H1 (cell line): ENCODE measurements around the gene WDR7. TPM values are rescaled to one million over a fixed set of nuclear protein-coding genes. Genes with fewer than 3 reads are reported as not detected.

Experiments
- CTCF ChIA-PET: fragments of 300-600 bp; sonication (Branson Sonifier 250); formaldehyde crosslinking; loops from one replicate; lab custom pipeline; 2021; ENCODE audit not compliant: partially characterized antibody; lab: Charles Lee
- POLR2A ChIA-PET: fragments of 300-600 bp; sonication (Branson Sonifier 250); formaldehyde crosslinking; loops from one replicate; lab custom pipeline; 2021; ENCODE audit warnings: inconsistent platforms; ENCODE audit not compliant: partially characterized antibody; lab: Charles Lee
- DNase-seq, 2 experiments: peaks; one replicate each; pipeline versions ENCODE4 v3.0.0 to v3.0.0-alpha.2; 2010 to 2022; ENCODE audit warnings: low spot score in 2 of 2, low read depth in 1 of 2, mixed read lengths in 1 of 2
- FAIRE-seq: peaks from 2 replicates; lab custom pipeline; 2011; peaks lifted over from hg19 to GRCh38; lab: Jason Lieb, UNC
- H2AFZ ChIP-seq: 2 replicates; pipeline ENCODE4 v1.8.1; 2012; ENCODE audit warnings: low read length, inconsistent platforms
- H2AK5ac ChIP-seq: 2 replicates; pipeline ENCODE4 v1.6.1; 2013; ENCODE audit warnings: low read depth, low read length
- H2BK120ac ChIP-seq: replicated peaks from 2 replicates; pipeline ENCODE3; 2013; ENCODE audit warnings: low read depth, low read length, inconsistent platforms
- H2BK12ac ChIP-seq: 2 replicates; pipeline ENCODE4 v1.6.1; 2013; ENCODE audit warnings: low read depth, low read length
- H2BK15ac ChIP-seq: 2 replicates; pipeline ENCODE4 v1.6.1; 2013; ENCODE audit warnings: low read length
- H2BK20ac ChIP-seq: 2 replicates; pipeline ENCODE4 v1.6.1; 2013; ENCODE audit warnings: low read length
- H2BK5ac ChIP-seq: 2 replicates; pipeline ENCODE4 v1.6.1; 2013; ENCODE audit warnings: low read depth, low read length
- H3K14ac ChIP-seq: 2 replicates; pipeline ENCODE4 v1.6.1; 2013; ENCODE audit warnings: inconsistent platforms; ENCODE audit not compliant: insufficient read length
- H3K18ac ChIP-seq: 2 replicates; pipeline ENCODE4 v1.6.1; 2013; ENCODE audit warnings: low read length; ENCODE audit errors: extremely low read depth
- H3K23ac ChIP-seq: 2 replicates; pipeline ENCODE4 v1.6.1; 2013; ENCODE audit warnings: inconsistent platforms; ENCODE audit not compliant: insufficient read length
- H3K23me2 ChIP-seq: 2 replicates; pipeline ENCODE4 v1.6.1; 2013; ENCODE audit warnings: low read depth, low read length
- H3K27ac ChIP-seq: 2 replicates; pipeline ENCODE4 v1.6.1; 2011; ENCODE audit warnings: low read depth, low read length, inconsistent platforms
- H3K27me3 ChIP-seq, 4 experiments: replicated peaks in 1 of 4; 1 replicate in 1 of 4; 2 replicates in 3 of 4; pipeline versions ENCODE4 v1.6.1 to v1.8.1; 2011 to 2013; ENCODE audit warnings: low read length in 3 of 4, mild to moderate bottlenecking in 3 of 4, inconsistent platforms in 2 of 4, mixed read lengths in 2 of 4, moderate library complexity in 1 of 4; ENCODE audit not compliant: control insufficient read depth in 3 of 4, insufficient read depth in 3 of 4; ENCODE audit errors: extremely low read depth in 1 of 4
- H3K36me3 ChIP-seq, 4 experiments: 2 replicates each; pipeline versions ENCODE4 v1.6.1 to v1.8.1; 2011 to 2013; ENCODE audit warnings: mild to moderate bottlenecking in 4 of 4, low read length in 3 of 4, moderate library complexity in 2 of 4, control low read depth in 1 of 4, inconsistent platforms in 1 of 4; ENCODE audit not compliant: insufficient read depth in 4 of 4, control insufficient read depth in 2 of 4
- H3K4ac ChIP-seq: replicated peaks from 2 replicates; pipeline ENCODE3; 2013; ENCODE audit warnings: low read length, low read depth, mixed read lengths, inconsistent platforms; ENCODE audit not compliant: insufficient read length
- H3K4me1 ChIP-seq, 4 experiments: replicated peaks in 1 of 4; 1 replicate in 1 of 4; 2 replicates in 3 of 4; pipeline versions ENCODE4 v1.6.1 to v1.8.1; 2011 to 2013; ENCODE audit warnings: low read length in 3 of 4, inconsistent platforms in 2 of 4, mixed read lengths in 1 of 4; ENCODE audit not compliant: insufficient read depth in 4 of 4, control insufficient read depth in 3 of 4
- H3K4me2 ChIP-seq, 2 experiments: 2 replicates each; pipeline versions ENCODE4 v1.6.1 to v1.8.1; 2011 to 2013; ENCODE audit warnings: low read depth in 2 of 2, low read length in 2 of 2, control low read depth in 1 of 2, inconsistent platforms in 1 of 2, mild to moderate bottlenecking in 1 of 2; ENCODE audit not compliant: insufficient read depth in 1 of 2
- H3K4me3 ChIP-seq, 4 experiments: fragments of 200-600, 300-600 bp in 1 of 4; sonication (generic), shearing (Covaris generic), sonication (Bioruptor Twin) in 1 of 4; 2 replicates each; pipeline versions ENCODE4 v1.5.1 to v1.8.1; 2011 to 2016; ENCODE audit warnings: low read length in 4 of 4, low read depth in 3 of 4, control low read depth in 2 of 4, inconsistent platforms in 2 of 4, mild to moderate bottlenecking in 2 of 4, mixed read lengths in 1 of 4, moderate library complexity in 1 of 4; ENCODE audit not compliant: insufficient read depth in 2 of 4; ENCODE audit errors: extremely low read depth in 1 of 4
- H3K56ac ChIP-seq: replicated peaks from 2 replicates; pipeline ENCODE3; 2013; ENCODE audit warnings: low read depth, mild to moderate bottlenecking, mixed read lengths, low read length, inconsistent platforms; ENCODE audit not compliant: insufficient read length
- H3K79me1 ChIP-seq: 2 replicates; pipeline ENCODE4 v1.6.1; 2013; ENCODE audit warnings: low read depth, low read length, control low read depth
- H3K79me2 ChIP-seq, 2 experiments: 2 replicates each; pipeline versions ENCODE4 v1.6.1 to v1.8.1; 2012 to 2013; ENCODE audit warnings: low read length in 2 of 2, mild to moderate bottlenecking in 2 of 2, inconsistent platforms in 1 of 2; ENCODE audit not compliant: insufficient read depth in 2 of 2, control insufficient read depth in 1 of 2
- H3K9ac ChIP-seq, 4 experiments: replicated peaks in 1 of 4; 1 replicate in 1 of 4; 2 replicates in 3 of 4; pipeline versions ENCODE4 v1.6.1 to v1.8.1; 2011 to 2013; ENCODE audit warnings: low read depth in 3 of 4, low read length in 3 of 4, control low read depth in 2 of 4, mild to moderate bottlenecking in 2 of 4, moderate library complexity in 2 of 4, inconsistent platforms in 1 of 4; ENCODE audit errors: extremely low read depth in 1 of 4
- H3K9me3 ChIP-seq, 2 experiments: 2 replicates each; pipeline versions ENCODE4 v1.6.1 to v1.8.1; 2012 to 2013; ENCODE audit warnings: mild to moderate bottlenecking in 2 of 2, moderate library complexity in 2 of 2, control low read depth in 1 of 2, inconsistent platforms in 1 of 2, low read depth in 1 of 2, low read length in 1 of 2, mixed read lengths in 1 of 2; ENCODE audit not compliant: insufficient read depth in 2 of 2
- H4K20me1 ChIP-seq, 2 experiments: replicated peaks in 1 of 2; 2 replicates each; pipeline versions ENCODE3 to v1.8.1; 2011 to 2013; ENCODE audit warnings: inconsistent platforms in 2 of 2, low read length in 2 of 2, mild to moderate bottlenecking in 1 of 2; ENCODE audit not compliant: insufficient read depth in 2 of 2, control insufficient read depth in 1 of 2
- H4K5ac ChIP-seq: 2 replicates; pipeline ENCODE4 v1.6.1; 2013; ENCODE audit warnings: low read length, low read depth, mixed read lengths, inconsistent platforms; ENCODE audit not compliant: insufficient read length
- H4K8ac ChIP-seq: 2 replicates; pipeline ENCODE4 v1.8.0; 2013; ENCODE audit warnings: mild to moderate bottlenecking, moderate library complexity, low read length, inconsistent platforms; ENCODE audit not compliant: insufficient read depth; ENCODE audit errors: extremely low read depth
- H4K91ac ChIP-seq: replicated peaks from 2 replicates; pipeline ENCODE3; 2013; ENCODE audit warnings: low read length, mixed read lengths, inconsistent platforms; ENCODE audit not compliant: insufficient read length
- CBX5 ChIP-seq: fragments of 300-800, 300-1000 bp; sonication (generic); IDR thresholded peaks from 2 replicates; pipeline ENCODE4 v1.7.1; 2016; ENCODE audit warnings: antibody characterized with exemption, low read length, low read depth
- CBX8 ChIP-seq: fragments of 300-800, 300-1000 bp; sonication (generic); IDR thresholded peaks from 2 replicates; pipeline ENCODE4 v1.7.1; 2016; ENCODE audit warnings: low read depth, low read length, borderline replicate concordance
- CHD1 ChIP-seq: IDR thresholded peaks from 2 replicates; pipeline ENCODE4 v1.6.1; 2012; ENCODE audit warnings: low read depth, low read length, improper control_type of control experiment
- EP300 ChIP-seq, 2 experiments: IDR thresholded peaks; 1 replicate in 1 of 2; 2 replicates in 1 of 2; pipeline ENCODE4 v1.6.1; 2011 to 2012; ENCODE audit warnings: low read depth in 2 of 2, low read length in 2 of 2, mild to moderate bottlenecking in 2 of 2, borderline replicate concordance in 1 of 2, inconsistent platforms in 1 of 2, moderate library complexity in 1 of 2
- JUND ChIP-seq: IDR thresholded peaks from 2 replicates; pipeline ENCODE4 v1.6.1; 2011; ENCODE audit warnings: mild to moderate bottlenecking, improper control_type of control experiment, low read length
- KDM1A ChIP-seq: fragments of 200-600, 300-600 bp; sonication (generic); IDR thresholded peaks from 2 replicates; pipeline ENCODE4 v1.7.1; 2016; ENCODE audit warnings: mild to moderate bottlenecking, low read length, borderline replicate concordance
- SUZ12 ChIP-seq: fragments of 200-600 bp; sonication (generic); IDR thresholded peaks from 2 replicates; pipeline ENCODE4 v1.6.1; 2012; ENCODE audit warnings: mild to moderate bottlenecking, inconsistent platforms, low read length, moderate library complexity, mixed read lengths
- WGBS, 2 experiments: shearing (Covaris generic) in 1 of 2; methylation state at CpG; one replicate each; pipeline versions ENCODE4 v1.1.6 to v1.1.7; 2013 to 2015; ENCODE audit warnings: low lambda C conversion rate in 2 of 2, mixed read lengths in 2 of 2, inconsistent platforms in 1 of 2, low coverage in 1 of 2, missing lambda C conversion rate in 1 of 2; ENCODE audit not compliant: insufficient replicate concordance in 2 of 2, insufficient coverage in 1 of 2, insufficient read length in 1 of 2; ENCODE audit errors: extremely low coverage in 1 of 2, missing lambda C conversion rate in 1 of 2; 5-methylcytosine and 5-hydroxymethylcytosine counted together
- polyA plus RNA-seq, 7 experiments: library from polyadenylated mRNA; depleted of rRNA in 3 of 7; stranded (reverse) in 5 of 7; unstranded in 2 of 7; fragments of >200 nt in 5 of 7; fragments of 200-250 nt in 2 of 7; gene quantifications; 1 replicate in 5 of 7; 2 replicates in 1 of 7; 4 replicates in 1 of 7; pipeline versions ENCODE4 v1.2.1 to v1.2.3, GENCODE V29; 2011 to 2013; ENCODE audit warnings: missing spikeins in 2 of 7, mixed read lengths in 2 of 7
- total RNA-seq: library from RNA; stranded (reverse); fragmentation: NEBNext Ultra II Directional; extraction: Animal tissue kit (Norgen Biotek cat#: 25700); gene quantifications from 2 replicates; pipeline ENCODE4 v1.2.1, GENCODE V29; 2021
- TF ChIP-seq, protein P1 (sequence below), 3 experiments: IDR thresholded peaks; 1 replicate in 2 of 3; 2 replicates in 1 of 3; pipeline versions ENCODE4 v1.5.1 to v1.6.1; 2011; ENCODE audit warnings: low read length in 3 of 3, mild to moderate bottlenecking in 3 of 3, inconsistent platforms in 2 of 3, low read depth in 1 of 3, moderate library complexity in 1 of 3; ENCODE audit not compliant: insufficient read depth in 1 of 3; ENCODE audit errors: control extremely low read depth in 1 of 3
- TF ChIP-seq, protein P2 (sequence below): IDR thresholded peaks from 2 replicates; pipeline ENCODE4 v1.6.1; 2012; ENCODE audit warnings: low read length, inconsistent platforms

Gene WDR7
- total and polyA plus RNA-seq, 2 of the 8 experiments (the other 6 are each of a cell fraction or from before 2014, with no cell fraction given) = 5.5 to 15.2 TPM

DNA sequence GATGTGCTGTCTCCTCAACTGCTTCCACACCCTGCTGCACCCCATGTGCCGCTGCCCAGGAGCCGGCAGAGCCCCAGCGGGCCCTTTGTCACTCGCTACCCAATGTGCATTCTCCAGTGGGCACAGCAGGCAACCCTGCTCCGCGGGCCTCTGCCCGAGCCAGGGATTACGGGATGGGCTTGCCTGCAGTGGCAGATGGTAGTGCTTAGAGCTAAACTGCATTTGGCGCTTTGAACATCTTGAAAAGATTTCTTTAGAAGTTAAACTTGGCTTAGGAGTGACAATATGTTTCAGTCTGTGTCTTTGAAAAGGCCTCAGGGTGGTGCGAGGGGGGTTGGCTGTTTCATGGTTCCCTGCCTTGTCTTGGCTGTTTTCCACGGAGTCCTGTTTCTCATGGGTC is 411.7 kb downstream of the WDR7 start:
- Histone ChIP-seq H2AK5ac (no peak overlapping the region), H3K9ac (no peak overlapping the region), H3K56ac (no peak overlapping the region), H2BK120ac (no peak overlapping the region), H2AFZ (no peak overlapping the region), H3K79me2 (no peaks in the 10 kb centered on the region), H3K27ac (no peak overlapping the region), H4K8ac (no peak overlapping the region), H3K4ac (no peak overlapping the region), H2BK12ac (no peak overlapping the region), H3K4me2 (no peak overlapping the region), H3K14ac (no peak overlapping the region), H3K9me3 (no peaks in the 10 kb centered on the region), H3K4me3 (no peak overlapping the region), H3K36me3 (no peaks in the 10 kb centered on the region), H3K4me1 (peaks cover 0 to 10% (median 0%) of the 10 kb centered on the region in 4 experiments; a peak in 2 of 7 replicates), H3K79me1 (no peaks in the 10 kb centered on the region), H2BK5ac (peak overlapping the region; percentile 35; the same call in 1 of the 2 replicates), H2BK15ac (no peak overlapping the region), H4K91ac (peak overlapping the region; percentile 77), H3K27me3 (no peaks in the 10 kb centered on the region), H3K18ac (no peak overlapping the region), H3K23me2 (no peaks in the 10 kb centered on the region), H2BK20ac (no peak overlapping the region), H4K5ac (no peak overlapping the region), H3K23ac (no peak overlapping the region), H4K20me1 (no peaks in the 10 kb centered on the region)
- no peak for DNase-seq
- WGBS, 2 experiments = 87% methylated on average over 11 of the region's 11 CpGs; no CpG with 5 or more reads in 1 of the 2 experiments
- FAIRE-seq = no peak
- ChIA-PET CTCF (interaction anchor here (1.3 to 1.5 kb wide), 2 partner anchors 17 to 59 kb away, joined by 3 read pairs; no protein-coding TSS in a partner anchor), POLR2A (interaction anchor here (1.5 kb wide), 1 partner anchor 12 kb away, joined by 6 read pairs; no protein-coding TSS in a partner anchor)
- TF ChIP-seq, protein P1, sequence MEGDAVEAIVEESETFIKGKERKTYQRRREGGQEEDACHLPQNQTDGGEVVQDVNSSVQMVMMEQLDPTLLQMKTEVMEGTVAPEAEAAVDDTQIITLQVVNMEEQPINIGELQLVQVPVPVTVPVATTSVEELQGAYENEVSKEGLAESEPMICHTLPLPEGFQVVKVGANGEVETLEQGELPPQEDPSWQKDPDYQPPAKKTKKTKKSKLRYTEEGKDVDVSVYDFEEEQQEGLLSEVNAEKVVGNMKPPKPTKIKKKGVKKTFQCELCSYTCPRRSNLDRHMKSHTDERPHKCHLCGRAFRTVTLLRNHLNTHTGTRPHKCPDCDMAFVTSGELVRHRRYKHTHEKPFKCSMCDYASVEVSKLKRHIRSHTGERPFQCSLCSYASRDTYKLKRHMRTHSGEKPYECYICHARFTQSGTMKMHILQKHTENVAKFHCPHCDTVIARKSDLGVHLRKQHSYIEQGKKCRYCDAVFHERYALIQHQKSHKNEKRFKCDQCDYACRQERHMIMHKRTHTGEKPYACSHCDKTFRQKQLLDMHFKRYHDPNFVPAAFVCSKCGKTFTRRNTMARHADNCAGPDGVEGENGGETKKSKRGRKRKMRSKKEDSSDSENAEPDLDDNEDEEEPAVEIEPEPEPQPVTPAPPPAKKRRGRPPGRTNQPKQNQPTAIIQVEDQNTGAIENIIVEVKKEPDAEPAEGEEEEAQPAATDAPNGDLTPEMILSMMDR (IDR thresholded peaks at IDR 0.05; ENCODE audit: control extremely low read depth in 1 of 3, insufficient read depth in 1 of 3, low read depth in 1 of 3, low read length in 3 of 3) = no peak
- TF ChIP-seq CHD1 = no peak
- TF ChIP-seq EP300 (IDR thresholded peaks at IDR 0.05; ENCODE audit: borderline replicate concordance in 1 of 2, low read depth in 2 of 2, low read length in 2 of 2) = no peak
- TF ChIP-seq, protein P2, sequence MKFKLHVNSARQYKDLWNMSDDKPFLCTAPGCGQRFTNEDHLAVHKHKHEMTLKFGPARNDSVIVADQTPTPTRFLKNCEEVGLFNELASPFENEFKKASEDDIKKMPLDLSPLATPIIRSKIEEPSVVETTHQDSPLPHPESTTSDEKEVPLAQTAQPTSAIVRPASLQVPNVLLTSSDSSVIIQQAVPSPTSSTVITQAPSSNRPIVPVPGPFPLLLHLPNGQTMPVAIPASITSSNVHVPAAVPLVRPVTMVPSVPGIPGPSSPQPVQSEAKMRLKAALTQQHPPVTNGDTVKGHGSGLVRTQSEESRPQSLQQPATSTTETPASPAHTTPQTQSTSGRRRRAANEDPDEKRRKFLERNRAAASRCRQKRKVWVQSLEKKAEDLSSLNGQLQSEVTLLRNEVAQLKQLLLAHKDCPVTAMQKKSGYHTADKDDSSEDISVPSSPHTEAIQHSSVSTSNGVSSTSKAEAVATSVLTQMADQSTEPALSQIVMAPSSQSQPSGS = no peak
- no peak for TF ChIP-seq SUZ12
- no peak for TF ChIP-seq JUND
- TF ChIP-seq CBX8 = no peak
- no peak for TF ChIP-seq CBX5
- TF ChIP-seq KDM1A = no peak
